ENCODE data around the gene THAP4.
"Not testable (repeated sequence)": the region's sequence is repeated elsewhere in the genome, so short reads cannot be mapped to it uniquely, and the experiment has no call there.

Gene THAP4

DNA sequence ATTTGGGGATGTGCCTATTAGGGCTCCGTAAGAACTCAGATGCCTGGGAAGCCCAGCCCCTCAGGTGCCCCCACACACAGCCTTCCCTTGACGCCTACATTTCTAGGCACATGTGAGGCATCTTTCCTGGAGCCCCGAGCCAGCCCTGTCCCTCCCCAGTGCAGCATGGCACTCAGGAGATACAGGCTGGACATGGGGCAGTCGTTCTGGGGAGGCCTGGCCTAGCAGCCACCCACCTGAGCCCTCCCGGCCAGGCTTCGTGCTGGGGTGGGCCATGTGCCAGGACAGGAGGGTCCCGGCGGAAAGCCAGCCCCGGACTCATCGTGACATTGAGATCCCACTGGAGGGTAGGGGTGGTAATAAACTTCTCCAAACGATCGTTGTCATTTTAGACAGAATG, 63.2 kb downstream of the THAP4 start:
- no peaks in the 10 kb centered on the region for H3K27me3 ChIP-seq (ENCODE audit: low read length)
- H3K9me2 ChIP-seq (replicated peaks; ENCODE audit: insufficient read depth, low read length), result no peaks in the 10 kb centered on the region
- no peaks in the 10 kb centered on the region for H3K9me3 ChIP-seq (ENCODE audit: insufficient read depth, low read length)
- no peak overlapping the region for H3K4me2 ChIP-seq (ENCODE audit: low read depth, low read length, poor library complexity, severe bottlenecking)
- TF ChIP-seq, protein P1, sequence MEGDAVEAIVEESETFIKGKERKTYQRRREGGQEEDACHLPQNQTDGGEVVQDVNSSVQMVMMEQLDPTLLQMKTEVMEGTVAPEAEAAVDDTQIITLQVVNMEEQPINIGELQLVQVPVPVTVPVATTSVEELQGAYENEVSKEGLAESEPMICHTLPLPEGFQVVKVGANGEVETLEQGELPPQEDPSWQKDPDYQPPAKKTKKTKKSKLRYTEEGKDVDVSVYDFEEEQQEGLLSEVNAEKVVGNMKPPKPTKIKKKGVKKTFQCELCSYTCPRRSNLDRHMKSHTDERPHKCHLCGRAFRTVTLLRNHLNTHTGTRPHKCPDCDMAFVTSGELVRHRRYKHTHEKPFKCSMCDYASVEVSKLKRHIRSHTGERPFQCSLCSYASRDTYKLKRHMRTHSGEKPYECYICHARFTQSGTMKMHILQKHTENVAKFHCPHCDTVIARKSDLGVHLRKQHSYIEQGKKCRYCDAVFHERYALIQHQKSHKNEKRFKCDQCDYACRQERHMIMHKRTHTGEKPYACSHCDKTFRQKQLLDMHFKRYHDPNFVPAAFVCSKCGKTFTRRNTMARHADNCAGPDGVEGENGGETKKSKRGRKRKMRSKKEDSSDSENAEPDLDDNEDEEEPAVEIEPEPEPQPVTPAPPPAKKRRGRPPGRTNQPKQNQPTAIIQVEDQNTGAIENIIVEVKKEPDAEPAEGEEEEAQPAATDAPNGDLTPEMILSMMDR (IDR thresholded peaks at IDR 0.05; ENCODE audit: insufficient read depth, low read length, poor library complexity, severe bottlenecking), result no peak
- TF ChIP-seq EZH2phosphoT487 (conservative IDR thresholded peaks at IDR 0.05; ENCODE audit: low read length), result no peak
- no peaks in the 10 kb centered on the region for H3K79me2 ChIP-seq (ENCODE audit: insufficient read depth, low read length)
- H3K4me3 ChIP-seq (ENCODE audit: insufficient read depth, low read length, poor library complexity, severe bottlenecking), result no peak overlapping the region
- H2AFZ ChIP-seq (ENCODE audit: low read depth, low read length, severe bottlenecking), result no peak overlapping the region
- H3K9ac ChIP-seq (ENCODE audit: low read length), result no peak overlapping the region
- H3K36me3 ChIP-seq (ENCODE audit: low read length), result no peaks in the 10 kb centered on the region
- no peaks in the 10 kb centered on the region for H4K20me1 ChIP-seq (ENCODE audit: low read depth, low read length)
- H3F3A ChIP-seq (ENCODE audit: insufficient read depth), result no peaks in the 10 kb centered on the region
- no peak overlapping the region for H3K27ac ChIP-seq (ENCODE audit: low read depth, low read length)

DNA sequence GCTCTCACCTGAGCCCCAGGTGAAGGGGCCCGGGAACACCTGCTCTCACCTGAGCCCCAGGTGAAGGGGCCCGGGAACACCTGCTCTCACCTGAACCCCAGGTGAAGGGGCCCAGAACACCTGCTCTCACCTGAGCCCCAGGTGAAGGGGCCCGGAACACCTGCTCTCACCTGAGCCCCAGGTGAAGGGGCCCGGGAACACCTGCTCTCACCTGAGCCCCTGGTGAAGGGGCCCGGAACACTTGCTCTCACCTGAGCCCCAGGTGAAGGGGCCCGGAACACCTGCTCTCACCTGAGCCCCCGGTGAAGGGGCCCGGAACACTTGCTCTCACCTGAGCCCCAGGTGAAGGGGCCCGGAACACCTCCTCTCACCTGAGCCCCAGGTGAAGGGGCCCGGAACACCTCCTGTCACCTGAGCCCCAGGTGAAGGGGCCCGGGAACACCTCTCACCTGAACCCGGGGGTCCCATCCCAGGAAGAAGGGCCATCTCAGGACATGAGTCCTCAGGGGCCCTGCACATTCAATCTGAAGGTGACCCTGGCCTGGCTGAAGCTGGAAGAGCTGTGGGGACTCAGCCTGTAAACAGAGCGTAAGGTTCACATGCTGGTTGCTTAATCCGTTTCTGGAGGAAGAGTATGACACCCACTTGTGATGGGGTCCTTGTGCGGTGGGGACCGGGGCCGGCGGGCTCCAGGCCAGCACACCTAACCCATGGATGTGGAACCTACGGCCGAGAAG, 63.9 kb downstream of the THAP4 start:
- H3F3A ChIP-seq (ENCODE audit: insufficient read depth); H3K4me3 ChIP-seq (ENCODE audit: insufficient read depth, low read length, poor library complexity, severe bottlenecking); H3K79me2 ChIP-seq (ENCODE audit: insufficient read depth, low read length); H3K4me2 ChIP-seq (ENCODE audit: low read depth, low read length, poor library complexity, severe bottlenecking); H3K27me3 ChIP-seq (ENCODE audit: low read length); H3K27ac ChIP-seq (ENCODE audit: low read depth, low read length); H3K36me3 ChIP-seq (ENCODE audit: low read length); H3K9ac ChIP-seq (ENCODE audit: low read length); H4K20me1 ChIP-seq (ENCODE audit: low read depth, low read length); H3K9me3 ChIP-seq (ENCODE audit: insufficient read depth, low read length); H2AFZ ChIP-seq (ENCODE audit: low read depth, low read length, severe bottlenecking); H3K9me2 ChIP-seq (replicated peaks; ENCODE audit: insufficient read depth, low read length): not testable (repeated sequence)

DNA sequence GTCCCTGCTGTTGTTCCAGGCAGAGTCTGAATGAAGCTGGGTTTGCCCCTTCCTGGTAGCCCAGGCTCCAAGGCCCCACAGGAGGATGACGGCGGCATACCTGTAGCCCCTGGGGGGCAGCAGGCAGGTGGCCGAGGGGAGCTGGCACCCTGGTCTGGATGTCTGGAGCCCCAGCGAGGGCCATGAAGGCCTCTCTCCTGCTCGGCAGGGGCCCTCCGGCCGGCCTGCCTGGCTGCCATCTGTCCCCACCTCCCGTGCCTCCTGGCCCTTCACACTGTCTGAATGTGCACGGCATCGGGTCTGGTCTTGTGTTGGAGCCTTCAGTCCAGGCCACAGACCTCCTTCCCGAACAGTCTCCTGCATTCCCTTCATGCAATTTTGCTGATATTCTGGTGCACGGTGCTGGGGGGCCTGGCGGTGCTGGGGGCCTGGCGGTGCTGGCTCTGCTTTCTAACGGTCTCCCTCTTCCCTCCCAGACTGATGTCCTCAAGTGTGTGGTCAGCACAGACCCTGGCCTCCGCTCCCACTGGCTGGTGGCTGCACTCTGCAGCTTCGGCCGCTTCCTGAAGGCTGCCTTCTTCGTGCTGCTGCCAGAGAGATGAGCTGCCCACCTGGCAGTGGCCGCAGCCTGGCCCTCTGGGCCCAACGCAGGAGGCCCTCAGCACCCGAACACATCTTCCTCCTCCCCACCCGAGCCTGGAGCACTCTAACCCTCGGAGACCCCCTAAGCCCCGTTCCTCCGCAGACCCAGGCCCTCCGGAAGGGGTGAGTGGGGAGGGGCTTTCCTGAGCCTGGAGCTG, 64.9 kb downstream of the THAP4 start:
- Histone ChIP-seq H3F3A (ENCODE audit: insufficient read depth) (no peaks in the 10 kb centered on the region), H3K9me3 (ENCODE audit: insufficient read depth, low read length) (no peaks in the 10 kb centered on the region), H3K9ac (ENCODE audit: low read length) (no peak overlapping the region), H2AFZ (ENCODE audit: low read depth, low read length, severe bottlenecking) (no peak overlapping the region), H3K9me2 (replicated peaks; ENCODE audit: insufficient read depth, low read length) (no peaks in the 10 kb centered on the region), H3K4me2 (ENCODE audit: low read depth, low read length, poor library complexity, severe bottlenecking) (no peak overlapping the region), H3K27me3 (ENCODE audit: low read length) (no peaks in the 10 kb centered on the region), H3K36me3 (ENCODE audit: low read length) (no peaks in the 10 kb centered on the region), H3K27ac (ENCODE audit: low read depth, low read length) (no peak overlapping the region), H4K20me1 (ENCODE audit: low read depth, low read length) (no peaks in the 10 kb centered on the region), H3K4me3 (ENCODE audit: insufficient read depth, low read length, poor library complexity, severe bottlenecking) (no peak overlapping the region), H3K79me2 (ENCODE audit: insufficient read depth, low read length) (no peaks in the 10 kb centered on the region)
- TF ChIP-seq, protein P1 (IDR thresholded peaks at IDR 0.05; ENCODE audit: insufficient read depth, low read length, poor library complexity, severe bottlenecking), result no peak
- no peak for TF ChIP-seq EZH2phosphoT487 (conservative IDR thresholded peaks at IDR 0.05; ENCODE audit: low read length)

All from SU-DHL-6 (cell line).